ENCODE results near the gene ZNF439. TPM values are rescaled to one million over a fixed set of nuclear protein-coding genes. Genes with fewer than 3 reads are reported as not detected.

Gene ZNF439
- total and polyA plus RNA-seq, 2 of the 8 experiments (the other 6 are each of a cell fraction or from before 2014, with no cell fraction given), result 0.09 TPM; not detected in 1

- FAIRE-seq, result no peak
- Histone ChIP-seq H3K4me2 (ENCODE audit: insufficient read depth in 1 of 2, low read depth in 2 of 2, low read length in 2 of 2) (no peak overlapping the region), H4K91ac (replicated peaks; ENCODE audit: insufficient read length, low read length) (no peak overlapping the region), H2BK120ac (replicated peaks; ENCODE audit: low read depth, low read length) (no peak overlapping the region), H3K4me1 (replicated peaks in 1 of 4; ENCODE audit: control insufficient read depth in 3 of 4, insufficient read depth in 4 of 4, low read length in 3 of 4) (no peaks in the 10 kb centered on the region), H2BK15ac (ENCODE audit: low read length) (no peak overlapping the region), H3K79me2 (ENCODE audit: control insufficient read depth in 1 of 2, insufficient read depth in 2 of 2, low read length in 2 of 2) (no peaks in the 10 kb centered on the region), H3K18ac (ENCODE audit: extremely low read depth, low read length) (no peak overlapping the region), H3K4me3 (ENCODE audit: extremely low read depth in 1 of 4, insufficient read depth in 2 of 4, low read depth in 3 of 4, low read length in 4 of 4) (no peak overlapping the region), H2BK5ac (ENCODE audit: low read depth, low read length) (no peak overlapping the region), H4K20me1 (replicated peaks in 1 of 2; ENCODE audit: control insufficient read depth in 1 of 2, insufficient read depth in 2 of 2, low read length in 2 of 2) (no peaks in the 10 kb centered on the region), H2BK20ac (ENCODE audit: low read length) (no peak overlapping the region), H3K27ac (ENCODE audit: low read depth, low read length) (no peak overlapping the region), H3K23ac (ENCODE audit: insufficient read length) (no peak overlapping the region), H2AFZ (ENCODE audit: low read length) (no peak overlapping the region), H3K27me3 (replicated peaks in 1 of 4; ENCODE audit: control insufficient read depth in 3 of 4, extremely low read depth in 1 of 4, insufficient read depth in 3 of 4, low read length in 3 of 4) (no peaks in the 10 kb centered on the region), H3K9ac (replicated peaks in 1 of 4; ENCODE audit: extremely low read depth in 1 of 4, low read depth in 3 of 4, low read length in 3 of 4) (no peak overlapping the region), H3K14ac (ENCODE audit: insufficient read length) (no peak overlapping the region), H4K8ac (ENCODE audit: extremely low read depth, insufficient read depth, low read length) (no peak overlapping the region), H3K56ac (replicated peaks; ENCODE audit: insufficient read length, low read depth, low read length) (no peak overlapping the region), H3K23me2 (ENCODE audit: low read depth, low read length) (no peaks in the 10 kb centered on the region), H3K9me3 (ENCODE audit: insufficient read depth in 2 of 2, low read depth in 1 of 2, low read length in 1 of 2) (peaks cover 36 to 41% of the 10 kb centered on the region in 2 experiments), H3K79me1 (ENCODE audit: low read depth, low read length) (no peaks in the 10 kb centered on the region), H3K36me3 (ENCODE audit: control insufficient read depth in 2 of 4, insufficient read depth in 4 of 4, low read length in 3 of 4) (0 out of 8 replicates have a peak, but pooled peaks cover 0 to 2% (median 0%) of the 10 kb centered on the region in 4 experiments), H2BK12ac (ENCODE audit: low read depth, low read length) (no peak overlapping the region), H3K4ac (replicated peaks; ENCODE audit: insufficient read length, low read depth, low read length) (no peak overlapping the region), H4K5ac (ENCODE audit: insufficient read length, low read depth, low read length) (no peak overlapping the region), H2AK5ac (ENCODE audit: low read depth, low read length) (no peak overlapping the region)
- WGBS, 2 experiments (ENCODE audit: extremely low coverage in 1 of 2, insufficient coverage in 1 of 2, insufficient read length in 1 of 2, insufficient replicate concordance in 2 of 2, low coverage in 1 of 2, low lambda C conversion rate in 2 of 2, missing lambda C conversion rate in 1 of 2), result 87% methylated on average over 11 of the region's 11 CpGs; no CpG with 5 or more reads in 1 of the 2 experiments
- ChIA-PET CTCF (ENCODE audit: partially characterized antibody) (interaction anchor here (2.3 kb wide), 1 partner anchor 9 kb away, joined by 15 read pairs; the partner anchor contains the start of gene ZNF491), POLR2A (ENCODE audit: partially characterized antibody) (no interaction called here)
- DNase-seq (ENCODE audit: low read depth in 1 of 2, low spot score in 2 of 2), result no peak
- TF ChIP-seq ZNF274 (IDR thresholded peaks at IDR 0.05; ENCODE audit: borderline replicate concordance, extremely low read depth, low read length) (peak; percentile 50; the same call in 1 of the 2 replicates), ASH2L (IDR thresholded peaks at IDR 0.05; ENCODE audit: low read length) (no peak), SIX5 (IDR thresholded peaks at IDR 0.05; ENCODE audit: low read depth, low read length) (no peak)
Observed at GRCh38 chr19:11806354-11807098, 42.0 kb upstream of the ZNF439 start.

Measured in H1 (cell line).